H7 (cell line): ENCODE measurements around the gene UMPS. TPM values are rescaled to one million over a fixed set of nuclear protein-coding genes. Genes with fewer than 3 reads are reported as not detected.

Experiments
- DNase-seq: peaks from one replicate; pipeline ENCODE4 v3.0.0; 2012
- H3K27me3 ChIP-seq: 2 replicates; pipeline ENCODE4 v1.6.0; 2011; ENCODE audit warnings: mild to moderate bottlenecking, low read length; ENCODE audit not compliant: control insufficient read depth, insufficient read depth
- H3K36me3 ChIP-seq: replicated peaks from 2 replicates; pipeline ENCODE4 v1.5.1; 2011; ENCODE audit warnings: low read length; ENCODE audit not compliant: control insufficient read depth, insufficient read depth
- H3K4me3 ChIP-seq: 2 replicates; pipeline ENCODE4 v1.5.1; 2011; ENCODE audit warnings: low read depth, mild to moderate bottlenecking, control low read depth, low read length, moderate library complexity; ENCODE audit not compliant: insufficient read depth
- total RNA-seq: library from RNA; depleted of rRNA; stranded (reverse); fragments of >200 nt; shearing (Covaris generic); gene quantifications from 2 replicates; pipeline ENCODE4 v1.2.3, GENCODE V29; 2014; rRNA removed

The UMPS gene
- total RNA-seq: 34.8 and 48.1 TPM in 2 replicates

- H3K27me3 ChIP-seq: no peaks in the 10 kb centered on the region; the same call in 1 of the 2 replicates
- peak within 1 kb of the TSS; percentile 83 for H3K4me3 ChIP-seq
- H3K36me3 ChIP-seq: peaks cover 2% of the 10 kb centered on the region
- DNase-seq: peak; percentile 88
Measured at GRCh38 chr3:124730129-124730940, at the start of gene UMPS. TSS of gene UMPS (plus strand) at chr3:124730452. CDS start at chr3:124730472, 20 bp downstream.

- DNase-seq: no peak
- H3K4me3 ChIP-seq: no peak overlapping the region
- H3K36me3 ChIP-seq: no peaks in the 10 kb centered on the region
- no peaks in the 10 kb centered on the region for H3K27me3 ChIP-seq
Measured at GRCh38 chr3:124680521-124680920, 49.7 kb upstream of the UMPS start.

GRCh38 chr3:124682263-124682662, 48.0 kb upstream of the UMPS start:
- Histone ChIP-seq H3K4me3 (no peak overlapping the region), H3K36me3 (no peaks in the 10 kb centered on the region), H3K27me3 (no peaks in the 10 kb centered on the region)
- DNase-seq: no peak

- no peak overlapping the region for H3K4me3 ChIP-seq
- no peaks in the 10 kb centered on the region for H3K36me3 ChIP-seq
- DNase-seq: no peak
- H3K27me3 ChIP-seq: no peaks in the 10 kb centered on the region
Measured at GRCh38 chr3:124684459-124684858, 45.8 kb upstream of the UMPS start.

- no peak for DNase-seq
- Histone ChIP-seq H3K36me3 (no peaks in the 10 kb centered on the region), H3K27me3 (no peaks in the 10 kb centered on the region), H3K4me3 (no peak overlapping the region)
Measured at GRCh38 chr3:124685067-124685466, 45.2 kb upstream of the UMPS start.

- no peaks in the 10 kb centered on the region for H3K36me3 ChIP-seq
- DNase-seq: no peak
- H3K27me3 ChIP-seq: no peaks in the 10 kb centered on the region
- H3K4me3 ChIP-seq: no peak overlapping the region
Measured at GRCh38 chr3:124685481-124685880, 44.8 kb upstream of the UMPS start.

GRCh38 chr3:124686028-124686670, 44.1 kb upstream of the UMPS start:
- H3K4me3 ChIP-seq: no peak overlapping the region
- no peaks in the 10 kb centered on the region for H3K27me3 ChIP-seq
- no peak for DNase-seq
- H3K36me3 ChIP-seq: no peaks in the 10 kb centered on the region

- H3K4me3 ChIP-seq: no peak overlapping the region
- H3K27me3 ChIP-seq: no peaks in the 10 kb centered on the region
- DNase-seq: peak; percentile 78
- no peaks in the 10 kb centered on the region for H3K36me3 ChIP-seq
Measured at GRCh38 chr3:124688581-124689454, 41.4 kb upstream of the UMPS start.

GRCh38 chr3:124691599-124691998, 38.7 kb upstream of the UMPS start:
- Histone ChIP-seq H3K27me3 (no peaks in the 10 kb centered on the region), H3K4me3 (no peak overlapping the region), H3K36me3 (no peaks in the 10 kb centered on the region)
- no peak for DNase-seq

GRCh38 chr3:124694486-124694885, 35.8 kb upstream of the UMPS start:
- Histone ChIP-seq H3K36me3 (no peaks in the 10 kb centered on the region), H3K27me3 (no peaks in the 10 kb centered on the region), H3K4me3 (no peak overlapping the region)
- DNase-seq: no peak

- Histone ChIP-seq H3K4me3 (no peak overlapping the region), H3K36me3 (no peaks in the 10 kb centered on the region), H3K27me3 (no peaks in the 10 kb centered on the region)
- DNase-seq: no peak
Measured at GRCh38 chr3:124695369-124695768, 34.9 kb upstream of the UMPS start.

GRCh38 chr3:124696006-124696405, 34.2 kb upstream of the UMPS start:
- no peaks in the 10 kb centered on the region for H3K36me3 ChIP-seq
- H3K4me3 ChIP-seq: no peak overlapping the region
- no peak for DNase-seq
- H3K27me3 ChIP-seq: no peaks in the 10 kb centered on the region

- H3K4me3 ChIP-seq: no peak overlapping the region
- no peak for DNase-seq
- no peaks in the 10 kb centered on the region for H3K36me3 ChIP-seq
- no peaks in the 10 kb centered on the region for H3K27me3 ChIP-seq
Measured at GRCh38 chr3:124697302-124697701, 33.0 kb upstream of the UMPS start.

GRCh38 chr3:124698030-124698770, 32.1 kb upstream of the UMPS start:
- Histone ChIP-seq H3K4me3 (no peak overlapping the region), H3K36me3 (no peaks in the 10 kb centered on the region), H3K27me3 (no peaks in the 10 kb centered on the region)
- DNase-seq: no peak
